GM12801 (cell line): ENCODE results near the gene NGF.

Source experiments
- TF ChIP-seq, protein P1 (sequence below): IDR thresholded peaks from one replicate; pipeline ENCODE4 v1.5.1; 2011; ENCODE audit warnings: control low read depth; ENCODE audit not compliant: insufficient read length; ENCODE audit errors: extremely low read depth

NGF gene

DNA sequence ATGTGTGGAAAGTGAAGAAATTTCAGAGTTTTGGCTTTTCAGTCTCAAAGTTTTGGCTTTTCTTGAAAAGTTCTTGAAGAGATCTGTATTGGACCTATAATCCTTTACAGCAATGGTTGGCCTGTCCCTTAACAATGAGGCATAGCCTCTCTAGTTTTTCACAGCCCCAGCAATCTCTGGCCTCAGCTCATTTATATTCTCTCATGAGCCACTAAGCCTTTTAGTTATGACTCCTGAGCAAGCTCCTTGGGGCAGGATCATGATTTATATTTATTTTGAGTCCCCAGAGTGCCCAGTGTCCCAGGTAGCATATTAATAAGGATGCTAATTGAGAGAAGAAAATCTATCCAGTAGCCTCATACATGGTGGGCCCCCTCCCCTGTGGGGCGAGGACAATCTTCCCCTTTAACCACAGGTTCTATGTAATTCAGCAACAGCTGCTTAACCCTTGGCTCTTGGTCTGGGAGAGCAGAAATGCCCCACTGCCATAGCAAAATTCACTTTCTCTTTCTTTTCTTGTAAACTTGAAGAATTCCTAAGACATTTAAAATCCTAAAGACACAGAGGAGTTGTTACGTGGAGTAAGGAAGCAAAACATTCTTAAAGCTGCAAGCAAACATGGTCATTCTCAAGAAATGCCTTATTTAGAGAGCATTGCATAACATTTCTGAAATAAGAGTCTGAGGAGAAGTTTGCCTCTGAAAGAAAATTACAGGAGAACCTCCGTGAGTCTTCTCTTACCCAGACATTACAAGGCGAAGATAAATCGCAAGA is 6.3 kb downstream of the NGF start:
- TF ChIP-seq, protein P1, sequence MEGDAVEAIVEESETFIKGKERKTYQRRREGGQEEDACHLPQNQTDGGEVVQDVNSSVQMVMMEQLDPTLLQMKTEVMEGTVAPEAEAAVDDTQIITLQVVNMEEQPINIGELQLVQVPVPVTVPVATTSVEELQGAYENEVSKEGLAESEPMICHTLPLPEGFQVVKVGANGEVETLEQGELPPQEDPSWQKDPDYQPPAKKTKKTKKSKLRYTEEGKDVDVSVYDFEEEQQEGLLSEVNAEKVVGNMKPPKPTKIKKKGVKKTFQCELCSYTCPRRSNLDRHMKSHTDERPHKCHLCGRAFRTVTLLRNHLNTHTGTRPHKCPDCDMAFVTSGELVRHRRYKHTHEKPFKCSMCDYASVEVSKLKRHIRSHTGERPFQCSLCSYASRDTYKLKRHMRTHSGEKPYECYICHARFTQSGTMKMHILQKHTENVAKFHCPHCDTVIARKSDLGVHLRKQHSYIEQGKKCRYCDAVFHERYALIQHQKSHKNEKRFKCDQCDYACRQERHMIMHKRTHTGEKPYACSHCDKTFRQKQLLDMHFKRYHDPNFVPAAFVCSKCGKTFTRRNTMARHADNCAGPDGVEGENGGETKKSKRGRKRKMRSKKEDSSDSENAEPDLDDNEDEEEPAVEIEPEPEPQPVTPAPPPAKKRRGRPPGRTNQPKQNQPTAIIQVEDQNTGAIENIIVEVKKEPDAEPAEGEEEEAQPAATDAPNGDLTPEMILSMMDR = no peak

DNA sequence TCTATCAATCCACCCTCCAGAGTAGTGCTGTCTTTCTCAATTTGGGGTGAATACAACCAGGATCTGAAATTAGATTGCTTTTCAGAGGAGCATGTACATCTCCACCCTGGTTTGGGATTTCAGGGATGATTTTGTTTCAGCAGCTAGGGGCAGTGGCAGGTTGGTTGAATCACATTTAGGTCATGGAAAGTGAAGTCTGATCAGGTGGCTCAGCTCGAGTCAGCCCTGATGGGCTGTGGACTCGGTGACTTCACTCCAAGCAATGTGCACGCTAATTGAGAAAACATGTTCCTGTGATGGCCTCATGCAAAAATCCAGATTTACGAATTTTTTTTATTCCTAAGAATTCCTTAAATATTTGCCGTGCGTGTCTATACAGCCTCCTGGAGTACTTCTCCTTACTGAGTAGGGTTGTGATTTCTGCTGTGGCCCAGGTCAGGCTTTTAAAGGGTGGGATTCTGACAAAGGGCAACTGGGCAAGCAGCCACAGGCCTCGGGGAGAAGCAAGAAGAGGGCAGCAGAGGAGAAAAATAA is 7.5 kb downstream of the NGF start:
- TF ChIP-seq, protein P1 = no peak

DNA sequence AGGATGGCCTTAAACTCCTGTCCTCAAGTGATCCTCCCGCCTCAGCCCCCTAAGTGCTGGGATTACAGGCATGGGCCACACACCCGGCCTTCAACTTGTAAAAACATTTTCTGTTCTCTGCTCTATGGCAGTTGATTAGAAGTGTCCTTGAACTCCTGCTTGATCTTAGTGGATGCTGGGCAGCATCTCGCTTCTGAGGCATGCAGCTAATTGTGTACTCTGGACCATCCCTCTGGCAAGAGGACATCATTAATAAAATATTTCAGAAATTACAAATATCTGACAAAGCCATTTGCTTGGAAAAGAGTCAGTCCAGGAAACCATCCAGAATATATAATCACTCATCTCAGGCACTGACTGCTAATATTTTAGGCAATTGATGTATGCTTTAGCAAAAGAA is 8.1 kb downstream of the NGF start:
- TF ChIP-seq, protein P1 = no peak

DNA sequence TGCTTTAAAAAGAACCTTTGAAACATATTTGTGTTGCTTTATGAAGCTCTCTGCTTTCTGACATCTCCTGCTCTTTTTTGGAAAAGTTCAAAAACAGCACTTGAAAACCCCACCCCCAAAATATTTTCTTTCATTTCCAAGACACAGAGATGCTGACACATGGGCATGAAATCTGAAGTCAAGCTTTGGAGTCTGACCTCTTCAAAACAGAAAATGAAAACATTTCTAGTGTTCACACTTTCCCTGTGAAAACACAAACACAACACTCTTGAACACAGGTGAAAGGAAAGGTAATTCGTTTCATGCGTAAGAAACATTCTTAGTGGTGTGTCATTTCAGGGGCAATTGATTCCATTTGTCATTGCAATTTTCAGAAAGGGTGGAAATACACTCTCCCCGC is 10.8 kb downstream of the NGF start:
- TF ChIP-seq, protein P1 = no peak

DNA sequence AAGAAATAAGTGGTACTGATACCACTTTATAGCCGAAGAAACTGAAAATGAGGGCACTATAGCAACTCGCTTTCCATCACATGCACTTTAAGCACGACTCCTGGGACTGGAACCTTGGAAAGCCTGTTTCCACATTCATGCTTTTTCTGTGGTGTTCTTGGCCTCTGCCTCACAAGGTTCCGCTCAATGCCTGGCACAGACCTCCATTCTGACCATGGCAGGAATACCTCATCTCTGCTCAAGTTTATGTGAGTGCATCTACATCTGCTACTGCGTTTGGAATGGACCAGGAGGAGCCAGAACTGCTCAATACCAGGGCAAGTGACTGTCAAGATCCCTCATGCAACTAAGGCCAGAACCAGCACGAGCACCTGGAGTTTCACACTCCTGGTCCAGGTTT is 11.6 kb downstream of the NGF start:
- TF ChIP-seq, protein P1 = no peak

DNA sequence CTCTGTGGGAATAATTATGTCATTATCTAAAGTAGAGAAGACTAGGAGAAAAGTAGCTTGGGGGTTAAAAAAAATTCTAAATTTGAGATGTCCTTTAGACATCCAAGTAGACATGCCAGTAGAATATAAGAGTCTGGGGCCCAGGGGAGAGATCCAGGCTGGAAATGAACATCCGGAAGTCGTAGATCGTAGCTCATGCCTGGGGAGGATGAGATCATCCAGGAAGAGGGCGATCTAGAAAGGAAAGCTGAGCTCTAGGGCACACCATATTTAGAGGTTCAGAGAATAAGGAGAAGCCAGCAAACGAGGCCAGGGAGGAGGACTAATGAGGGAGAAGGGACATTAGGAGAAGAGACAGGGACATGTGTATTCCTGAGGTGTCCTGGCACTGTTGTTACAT is 12.2 kb downstream of the NGF start:
- TF ChIP-seq, protein P1 = no peak

DNA sequence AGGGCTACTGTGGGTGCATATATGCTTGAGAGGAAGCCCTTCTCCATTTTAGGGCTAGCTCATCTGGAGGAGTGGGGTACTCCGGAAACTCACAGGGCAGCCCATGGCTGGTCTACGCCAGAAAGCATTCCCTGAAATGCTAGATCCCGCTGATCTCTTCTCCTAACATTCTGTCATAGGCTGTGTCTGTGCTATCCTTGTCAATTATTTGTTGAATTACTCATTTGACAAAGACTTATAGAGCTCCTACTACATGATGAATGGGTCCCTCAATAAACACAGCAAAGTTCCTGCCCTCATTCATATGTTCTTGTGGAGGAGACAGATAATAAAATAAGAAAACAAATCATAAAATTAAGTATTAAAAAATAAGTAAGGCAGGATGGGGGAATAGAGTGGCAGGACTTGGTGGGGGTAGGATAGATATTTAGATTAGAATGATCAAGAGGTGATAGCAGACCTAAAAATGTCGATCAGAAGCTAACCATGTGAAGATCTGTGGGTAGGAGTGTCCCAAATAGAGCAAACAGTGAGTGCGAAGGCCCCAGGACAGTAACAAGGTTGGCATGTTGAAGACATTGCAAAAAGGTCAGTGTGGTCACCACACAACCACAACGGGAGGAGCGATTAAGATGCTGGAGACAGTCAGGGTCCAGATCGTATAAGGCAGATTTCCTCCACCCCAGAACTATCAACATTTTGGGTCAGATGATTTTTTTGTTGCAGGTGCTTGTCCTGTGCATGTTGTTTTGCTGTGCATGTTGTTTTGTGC is 13.2 kb downstream of the NGF start:
- TF ChIP-seq, protein P1 = no peak
